HG03558 (cell line): ENCODE data around the gene CD81.

Experiments
- ATAC-seq: cut with Tn5 transposase; IDR thresholded peaks from one replicate; pipeline ENCODE4 v1.9.1; 2021; ENCODE audit warnings: moderate number of reproducible peaks; ENCODE audit not compliant: unreplicated experiment; ENCODE audit errors: extremely low read depth

The CD81 gene

GRCh38 chr11:2400762-2401435 is 23.8 kb downstream of the CD81 start:
- no peak for ATAC-seq

GRCh38 chr11:2401436-2401984 is 24.4 kb downstream of the CD81 start:
- ATAC-seq: no peak

- no peak for ATAC-seq
Observed at GRCh38 chr11:2402106-2402505, 25.0 kb downstream of the CD81 start.

- no peak for ATAC-seq
Observed at GRCh38 chr11:2402890-2403645, 26.0 kb downstream of the CD81 start.

DNA sequence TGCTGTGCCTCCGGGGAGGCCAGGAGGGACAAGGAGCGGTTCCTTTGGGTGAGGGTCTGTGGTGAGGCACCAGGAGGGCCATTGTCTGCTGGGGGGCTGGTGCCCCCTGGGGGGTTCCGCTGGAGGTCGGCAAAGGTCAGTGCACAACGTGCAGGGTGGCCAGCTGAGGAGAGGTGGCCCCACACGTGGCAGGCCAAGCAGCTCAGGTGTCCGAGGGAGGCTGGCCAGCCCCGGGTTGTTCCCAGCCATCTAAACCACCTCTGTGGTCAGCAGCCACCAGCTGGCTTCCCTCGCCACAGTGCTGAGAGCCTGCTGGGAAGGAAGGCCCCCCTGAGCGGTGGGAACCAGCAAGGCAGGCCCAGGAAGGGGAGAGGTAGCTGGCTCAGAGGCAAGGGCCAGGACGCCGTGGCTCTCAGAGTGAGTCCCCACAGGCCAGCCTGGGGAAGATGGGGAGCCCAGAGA is 27.7 kb downstream of the CD81 start:
- ATAC-seq: no peak

DNA sequence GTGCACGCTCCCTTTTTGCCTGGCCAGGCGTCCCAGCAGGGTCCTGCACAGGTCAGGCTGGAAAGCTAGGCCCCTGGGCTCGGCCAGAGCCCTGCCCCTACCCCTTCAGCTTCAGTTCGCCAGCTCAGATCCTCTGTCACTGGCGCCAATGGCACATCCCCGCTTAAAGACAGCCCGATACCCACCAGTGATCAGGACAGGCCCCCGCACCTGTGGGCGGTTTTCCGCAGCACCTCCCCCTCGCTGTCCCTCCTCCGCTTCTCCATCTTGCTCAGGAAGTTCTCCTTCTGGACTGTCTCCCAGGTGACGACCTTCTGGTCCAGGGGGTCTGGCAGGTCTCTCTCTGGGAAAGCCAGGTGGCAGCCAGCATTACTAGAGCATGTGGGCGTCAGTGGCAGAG is 29.3 kb downstream of the CD81 start:
- ATAC-seq: no peak

GRCh38 chr11:2406878-2407410 is 29.8 kb downstream of the CD81 start:
- ATAC-seq: no peak

DNA sequence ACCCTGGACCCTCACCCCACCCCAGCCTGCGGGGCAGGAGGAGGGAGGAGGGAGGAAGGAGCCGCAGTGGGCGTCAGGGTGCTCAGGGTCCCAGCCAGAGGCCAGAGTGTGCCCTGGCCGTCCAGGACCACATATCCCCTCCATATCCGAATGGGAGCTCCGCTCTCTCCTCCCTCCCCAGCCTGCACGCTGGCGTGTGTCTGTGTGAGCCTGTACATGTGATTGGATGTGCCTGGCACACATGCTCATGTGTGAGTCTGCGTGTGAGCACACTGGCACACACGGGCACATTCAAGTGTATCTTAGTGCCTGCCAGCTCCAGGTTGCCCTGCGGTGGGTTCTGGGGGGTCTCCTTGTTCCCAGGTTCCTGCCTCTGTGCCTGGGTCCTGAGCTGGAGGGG is 31.6 kb downstream of the CD81 start:
- ATAC-seq: no peak

- no peak for ATAC-seq
Observed at GRCh38 chr11:2409126-2409525, 32.0 kb downstream of the CD81 start.

DNA sequence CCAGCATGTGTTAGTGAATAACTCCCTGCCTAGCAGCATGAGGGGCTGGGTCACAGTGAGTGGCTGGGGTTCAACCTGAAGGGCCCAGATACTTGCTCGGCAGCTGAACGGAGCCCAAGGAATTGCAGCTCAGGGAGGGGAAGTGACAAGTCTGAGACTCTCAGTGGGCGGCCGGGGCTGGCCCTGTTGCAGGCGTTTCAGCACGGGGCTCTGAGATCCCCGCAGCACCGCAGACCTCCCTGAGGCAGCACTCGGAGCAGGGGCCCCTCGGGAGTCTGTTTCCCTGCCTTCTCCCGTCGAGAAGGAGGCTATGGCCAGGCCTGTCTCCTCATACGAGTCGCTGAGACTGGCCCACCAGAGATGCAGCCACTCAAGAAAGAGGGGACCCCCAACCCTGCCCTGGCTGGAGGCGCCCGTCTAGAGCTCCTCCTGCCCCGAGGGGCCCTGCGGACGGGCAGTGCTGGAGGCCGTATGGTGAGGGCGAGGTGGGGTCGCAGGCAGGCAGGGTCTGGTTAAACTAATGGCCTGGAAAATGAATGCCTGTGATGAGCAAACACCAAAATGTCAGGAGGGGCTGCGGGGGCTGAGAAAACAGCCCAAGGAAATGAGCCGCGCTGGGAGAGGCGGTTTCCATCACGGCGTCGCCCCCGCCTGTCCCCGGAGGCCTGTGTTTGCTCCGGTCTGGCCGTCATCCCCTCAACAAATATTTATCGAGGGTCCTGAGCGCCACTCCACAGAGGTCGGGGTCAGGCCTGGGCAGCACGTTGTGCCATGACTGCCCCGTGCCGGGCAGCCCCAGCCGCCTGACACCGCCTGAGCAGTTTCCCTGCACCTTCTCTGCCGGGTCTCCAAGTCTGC is 32.7 kb downstream of the CD81 start:
- no peak for ATAC-seq

DNA sequence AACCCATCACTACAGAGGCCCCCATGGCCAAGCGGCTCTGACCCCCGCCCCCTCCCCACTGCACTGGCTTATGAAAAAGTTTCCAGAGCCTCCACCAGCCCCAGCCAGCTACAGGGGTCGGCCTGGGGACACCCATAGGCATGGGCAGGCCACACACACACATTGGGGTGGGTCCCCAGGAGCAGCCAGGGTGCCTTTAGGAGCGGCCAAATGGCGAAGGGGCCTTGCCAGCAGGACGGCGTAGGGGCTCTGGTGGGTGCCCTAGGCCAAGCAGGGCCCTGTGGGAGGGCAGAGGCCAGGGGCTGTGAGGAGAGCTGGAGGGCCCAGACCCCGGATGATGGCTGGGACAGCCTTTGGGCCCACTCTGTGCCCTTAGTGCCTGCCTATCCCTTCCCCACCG is 33.5 kb downstream of the CD81 start:
- no peak for ATAC-seq

- ATAC-seq: no peak
Observed at GRCh38 chr11:2411446-2412305, 34.6 kb downstream of the CD81 start.

DNA sequence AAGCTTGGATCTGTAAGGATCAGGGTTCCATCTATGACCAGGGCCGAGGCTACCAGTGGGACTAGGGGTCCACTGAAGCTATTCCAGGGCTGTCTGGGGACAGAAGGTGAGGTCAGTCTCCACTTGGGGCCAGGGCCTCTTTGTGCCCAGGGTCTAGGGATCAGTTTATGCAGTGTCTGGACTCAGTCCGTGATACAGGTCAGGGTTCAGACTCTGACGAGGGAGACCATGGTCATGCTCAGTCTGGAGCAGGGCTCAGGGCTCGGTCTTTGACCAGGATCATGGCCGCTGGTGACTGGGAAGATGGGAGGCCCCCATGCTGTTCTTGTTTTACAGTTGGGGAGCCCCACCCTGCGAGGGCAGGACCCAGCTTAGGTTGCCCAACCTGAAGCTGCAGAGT is 35.2 kb downstream of the CD81 start:
- ATAC-seq: no peak

GRCh38 chr11:2413742-2414579 is 36.9 kb downstream of the CD81 start:
- ATAC-seq: no peak

DNA sequence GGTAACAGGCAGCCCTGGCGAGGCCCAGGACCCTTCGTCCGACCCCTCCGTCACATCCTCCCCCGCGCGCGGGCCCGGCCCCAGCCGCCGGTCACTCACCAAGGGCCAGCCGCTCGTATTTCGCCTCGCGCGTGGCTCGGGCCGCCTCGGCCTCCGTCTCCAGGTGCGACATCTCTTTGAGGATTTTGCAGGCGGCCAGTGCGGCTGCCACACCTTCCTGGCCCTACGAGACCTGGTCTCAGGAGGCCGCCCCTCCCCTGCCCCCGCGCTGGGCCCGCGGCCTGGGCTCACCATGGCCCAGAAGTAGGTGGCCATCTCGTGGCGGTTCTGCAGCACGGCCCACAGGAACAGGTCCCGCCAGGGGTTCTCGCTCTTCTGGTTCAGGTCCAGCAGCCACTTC is 37.5 kb downstream of the CD81 start:
- ATAC-seq: no peak

GRCh38 chr11:2415171-2415570 is 38.1 kb downstream of the CD81 start:
- no peak for ATAC-seq

- ATAC-seq: no peak
Observed at GRCh38 chr11:2415601-2416380, 38.7 kb downstream of the CD81 start.

GRCh38 chr11:2416765-2417164 is 39.7 kb downstream of the CD81 start:
- no peak for ATAC-seq
